Endodermal cell (in vitro differentiated cells): ENCODE results near the gene CDK5RAP2. TPM values are rescaled to one million over a fixed set of nuclear protein-coding genes. Genes with fewer than 3 reads are reported as not detected.
A peak's percentile ranks its signal among the peaks of the same experiment; 100 is the strongest.

Experiments
- DNase-seq: peaks from one replicate; pipeline ENCODE4 v3.0.0-alpha.2; 2017
- H3K27ac ChIP-seq: 2 replicates; pipeline ENCODE4 v1.5.1; 2013; ENCODE audit warnings: mild to moderate bottlenecking, low read depth, low read length, moderate library complexity
- H3K27me3 ChIP-seq: 2 replicates; pipeline ENCODE4 v1.6.1; 2013; ENCODE audit warnings: mild to moderate bottlenecking, low read length, moderate library complexity; ENCODE audit not compliant: insufficient read depth, control insufficient read depth, poor library complexity, severe bottlenecking
- H3K36me3 ChIP-seq: 2 replicates; pipeline ENCODE4 v1.7.0; 2013; ENCODE audit warnings: mild to moderate bottlenecking, low read length, moderate library complexity; ENCODE audit not compliant: control insufficient read depth, insufficient read depth
- H3K4me1 ChIP-seq: one replicate; pipeline ENCODE4 v1.7.0; 2013; ENCODE audit warnings: low read length; ENCODE audit not compliant: control insufficient read depth, insufficient read depth
- H3K4me3 ChIP-seq: 2 replicates; pipeline ENCODE4 v1.5.1; 2013; ENCODE audit warnings: mild to moderate bottlenecking, low read length, moderate library complexity
- H3K9ac ChIP-seq: 2 replicates; pipeline ENCODE4 v1.6.1; 2013; ENCODE audit warnings: mild to moderate bottlenecking, low read length, moderate library complexity; ENCODE audit not compliant: poor library complexity, severe bottlenecking; ENCODE audit errors: extremely low read depth
- H3K9me3 ChIP-seq: 2 replicates; pipeline ENCODE4 v1.6.1; 2013; ENCODE audit warnings: mild to moderate bottlenecking, low read length, moderate library complexity; ENCODE audit not compliant: control insufficient read depth
- H3K27ac Mint-ChIP-seq: 2 replicates; pipeline ENCODE4 v1.8.0; 2020; ENCODE audit warnings: mixed read lengths
- H3K27me3 Mint-ChIP-seq: 2 replicates; pipeline ENCODE4 v1.8.0; 2021; ENCODE audit warnings: mild to moderate bottlenecking, mixed read lengths; ENCODE audit not compliant: insufficient read depth
- H3K36me3 Mint-ChIP-seq: 2 replicates; pipeline ENCODE4 v1.8.0; 2020; ENCODE audit warnings: low read depth, mixed read lengths
- H3K4me1 Mint-ChIP-seq: 2 replicates; pipeline ENCODE4 v1.8.0; 2020; ENCODE audit warnings: mixed read lengths
- H3K4me3 Mint-ChIP-seq: 2 replicates; pipeline ENCODE4 v1.8.0; 2020; ENCODE audit warnings: mild to moderate bottlenecking, moderate library complexity, mixed read lengths
- H3K9me3 Mint-ChIP-seq: 2 replicates; pipeline ENCODE4 v1.8.0; 2020; ENCODE audit warnings: mild to moderate bottlenecking, mixed read lengths
- WGBS, 2 experiments: methylation state at CpG; one replicate each; pipeline versions ENCODE4 v1.1.5 to v1.1.7; 2013; ENCODE audit warnings: missing lambda C conversion rate in 2 of 2, mixed read lengths in 1 of 2; ENCODE audit not compliant: insufficient coverage in 1 of 2, insufficient read length in 1 of 2; 5-methylcytosine and 5-hydroxymethylcytosine counted together
- total RNA-seq, 2 donors: library from RNA; stranded (reverse); fragmentation: NEBNext Ultra II Directional in 1 of 2; extraction: Animal tissue kit (Norgen Biotek cat#: 25700) in 1 of 2; gene quantifications; 2 replicates in 1 of 2; 3 replicates in 1 of 2; pipeline ENCODE4 v1.2.1, GENCODE V29; 2021
- TF ChIP-seq, protein P1 (sequence below): fragments of 200-600 bp; sonication (generic); conservative IDR thresholded peaks from 2 replicates; pipeline ENCODE4 v1.5.0; 2021; ENCODE audit warnings: antibody characterized with exemption, mild to moderate bottlenecking

The CDK5RAP2 gene
- total RNA-seq, 2 donors from 2014 or later: 68.2 to 92.0 TPM

DNA sequence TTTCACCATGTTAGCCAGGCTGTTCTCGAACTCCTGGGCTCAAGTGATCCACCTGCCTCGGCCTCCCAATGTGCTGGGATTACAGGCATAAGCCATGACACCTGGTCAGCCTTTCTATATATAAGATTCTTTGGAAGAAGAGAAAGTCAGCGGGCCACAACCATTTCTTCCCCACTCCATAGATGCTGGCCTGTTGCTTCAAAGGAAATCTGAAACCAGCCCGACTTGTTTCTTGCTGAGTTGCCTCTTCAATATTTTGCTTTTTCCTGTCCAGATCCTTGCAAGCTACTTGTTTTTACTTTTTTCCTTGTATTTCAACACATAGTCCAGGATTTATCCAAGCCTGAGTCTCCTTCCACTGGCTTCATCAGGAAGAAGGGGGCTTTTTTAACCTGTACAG, 219.5 kb downstream of the CDK5RAP2 start:
- Histone ChIP-seq H3K4me3 (no peak overlapping the region), H3K9ac (no peak overlapping the region), H3K9me3 (peaks cover 10% of the 10 kb centered on the region), H3K27me3 (peaks cover 50% of the 10 kb centered on the region), H3K4me1 (peaks cover 9% of the 10 kb centered on the region), H3K36me3 (no peaks in the 10 kb centered on the region), H3K27ac (no peak overlapping the region)
- H3K9me3 Mint-ChIP-seq: peaks cover 7% of the 10 kb centered on the region
- TF ChIP-seq, protein P1, sequence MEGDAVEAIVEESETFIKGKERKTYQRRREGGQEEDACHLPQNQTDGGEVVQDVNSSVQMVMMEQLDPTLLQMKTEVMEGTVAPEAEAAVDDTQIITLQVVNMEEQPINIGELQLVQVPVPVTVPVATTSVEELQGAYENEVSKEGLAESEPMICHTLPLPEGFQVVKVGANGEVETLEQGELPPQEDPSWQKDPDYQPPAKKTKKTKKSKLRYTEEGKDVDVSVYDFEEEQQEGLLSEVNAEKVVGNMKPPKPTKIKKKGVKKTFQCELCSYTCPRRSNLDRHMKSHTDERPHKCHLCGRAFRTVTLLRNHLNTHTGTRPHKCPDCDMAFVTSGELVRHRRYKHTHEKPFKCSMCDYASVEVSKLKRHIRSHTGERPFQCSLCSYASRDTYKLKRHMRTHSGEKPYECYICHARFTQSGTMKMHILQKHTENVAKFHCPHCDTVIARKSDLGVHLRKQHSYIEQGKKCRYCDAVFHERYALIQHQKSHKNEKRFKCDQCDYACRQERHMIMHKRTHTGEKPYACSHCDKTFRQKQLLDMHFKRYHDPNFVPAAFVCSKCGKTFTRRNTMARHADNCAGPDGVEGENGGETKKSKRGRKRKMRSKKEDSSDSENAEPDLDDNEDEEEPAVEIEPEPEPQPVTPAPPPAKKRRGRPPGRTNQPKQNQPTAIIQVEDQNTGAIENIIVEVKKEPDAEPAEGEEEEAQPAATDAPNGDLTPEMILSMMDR: no peak
- 92 to 93% methylated on average over 3 to 4 of the region's 4 CpGs for WGBS, 2 experiments
- peaks cover 25% of the 10 kb centered on the region for H3K4me1 Mint-ChIP-seq
- H3K27ac Mint-ChIP-seq: no peak overlapping the region
- no peak for DNase-seq
- peaks cover 58% of the 10 kb centered on the region for H3K27me3 Mint-ChIP-seq
- H3K4me3 Mint-ChIP-seq: no peak overlapping the region
- peaks cover 2% of the 10 kb centered on the region for H3K36me3 Mint-ChIP-seq

DNA sequence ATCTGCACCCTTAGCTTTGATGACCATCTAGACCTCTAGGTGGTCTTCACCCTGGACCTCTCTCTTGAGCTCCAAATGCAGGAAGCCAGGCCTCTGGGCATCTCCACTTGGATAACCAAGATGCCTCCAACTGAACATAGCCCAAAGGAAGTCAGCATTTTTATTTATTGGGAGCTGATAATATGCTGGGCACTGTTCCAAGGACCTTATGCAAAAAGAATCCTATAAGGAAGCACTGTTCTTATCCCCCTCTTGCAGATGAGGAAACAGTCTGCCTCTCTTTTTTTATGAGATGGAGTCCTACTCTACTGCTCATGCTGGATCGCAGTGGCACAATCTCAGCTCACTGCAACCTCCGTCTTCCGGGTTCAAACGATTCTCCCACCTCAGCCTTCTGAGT, 219.9 kb downstream of the CDK5RAP2 start:
- TF ChIP-seq, protein P1: no peak
- Mint-ChIP-seq H3K27ac (no peak overlapping the region), H3K27me3 (peaks cover 55% of the 10 kb centered on the region), H3K4me3 (no peak overlapping the region), H3K36me3 (peaks cover 2% of the 10 kb centered on the region), H3K4me1 (peaks cover 25% of the 10 kb centered on the region), H3K9me3 (peaks cover 7% of the 10 kb centered on the region)
- no peaks in the 10 kb centered on the region for H3K36me3 ChIP-seq
- DNase-seq: no peak
- peaks cover 9% of the 10 kb centered on the region for H3K4me1 ChIP-seq
- H3K27me3 ChIP-seq: peaks cover 50% of the 10 kb centered on the region
- H3K4me3 ChIP-seq: no peak overlapping the region
- WGBS, 2 experiments: 97 to 99% methylated on average over 4 of the region's 4 CpGs
- H3K9me3 ChIP-seq: peaks cover 10% of the 10 kb centered on the region
- H3K27ac ChIP-seq: no peak overlapping the region
- no peak overlapping the region for H3K9ac ChIP-seq

DNA sequence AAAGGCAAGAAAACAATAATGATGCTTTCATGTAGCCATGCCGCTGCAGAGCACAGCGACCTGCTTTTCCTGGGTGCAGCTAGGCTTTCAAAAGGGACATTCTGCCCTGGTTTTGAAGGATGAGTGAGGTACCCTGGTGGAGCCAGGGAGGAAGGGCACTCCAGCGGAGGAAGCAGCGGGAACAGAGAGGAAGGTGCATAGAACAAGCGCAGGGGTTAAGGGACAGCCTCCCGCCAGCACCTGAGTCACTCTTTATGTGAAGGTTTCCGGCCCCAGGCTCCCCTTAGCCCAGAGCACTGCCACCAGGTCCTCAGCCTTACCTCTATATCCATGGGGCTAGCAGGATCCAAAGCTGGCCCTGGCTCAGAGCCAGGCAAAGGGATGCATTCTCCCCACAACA, 221.1 kb downstream of the CDK5RAP2 start:
- no peak overlapping the region for H3K27ac ChIP-seq
- no peak overlapping the region for H3K4me3 ChIP-seq
- WGBS, 2 experiments: 87 to 93% methylated on average over 6 to 7 of the region's 7 CpGs
- peak; percentile 72 for DNase-seq
- no peak overlapping the region for H3K4me3 Mint-ChIP-seq
- H3K27me3 ChIP-seq: peaks cover 50% of the 10 kb centered on the region
- H3K27me3 Mint-ChIP-seq: peaks cover 52% of the 10 kb centered on the region
- peaks cover 10% of the 10 kb centered on the region for H3K9me3 ChIP-seq
- H3K9me3 Mint-ChIP-seq: peaks cover 7% of the 10 kb centered on the region
- peaks cover 6% of the 10 kb centered on the region for H3K4me1 ChIP-seq
- no peaks in the 10 kb centered on the region for H3K36me3 ChIP-seq
- TF ChIP-seq, protein P1: peak; percentile 57
- H3K9ac ChIP-seq: no peak overlapping the region
- no peak overlapping the region for H3K27ac Mint-ChIP-seq
- H3K4me1 Mint-ChIP-seq: peaks cover 23% of the 10 kb centered on the region
- peaks cover 2% of the 10 kb centered on the region for H3K36me3 Mint-ChIP-seq
